ENCODE results near the gene PDE9A.
"Not testable (repeated sequence)": the region's sequence is repeated elsewhere in the genome, so short reads cannot be mapped to it uniquely, and the experiment has no call there.

PDE9A gene

GRCh38 chr21:42624936-42625335, 28.5 kb upstream of the PDE9A start:
- DNase-seq = no peak

- no peak for DNase-seq
Measured at GRCh38 chr21:42626171-42626570, 27.2 kb upstream of the PDE9A start.

GRCh38 chr21:42627527-42628289, 25.7 kb upstream of the PDE9A start:
- no peak for DNase-seq

GRCh38 chr21:42628466-42629061, 24.9 kb upstream of the PDE9A start:
- DNase-seq = not testable (repeated sequence)

GRCh38 chr21:42629933-42630589, 23.4 kb upstream of the PDE9A start:
- DNase-seq = no peak

- DNase-seq = no peak
Measured at GRCh38 chr21:42630626-42631025, 22.8 kb upstream of the PDE9A start.

GRCh38 chr21:42631142-42631541, 22.3 kb upstream of the PDE9A start:
- DNase-seq = no peak

GRCh38 chr21:42632336-42632751, 21.1 kb upstream of the PDE9A start:
- DNase-seq = no peak

GRCh38 chr21:42632771-42633690, 20.4 kb upstream of the PDE9A start:
- DNase-seq = no peak

GRCh38 chr21:42633858-42634257, 19.6 kb upstream of the PDE9A start:
- DNase-seq = no peak

- DNase-seq = no peak
Measured at GRCh38 chr21:42635848-42636519, 17.4 kb upstream of the PDE9A start.

- DNase-seq = peak; percentile 69
Measured at GRCh38 chr21:42636520-42637266, 16.7 kb upstream of the PDE9A start.

- DNase-seq = no peak
Measured at GRCh38 chr21:42637267-42638041, 16.0 kb upstream of the PDE9A start.

GRCh38 chr21:42638266-42638863, 15.1 kb upstream of the PDE9A start:
- no peak for DNase-seq

GRCh38 chr21:42639646-42640152, 13.7 kb upstream of the PDE9A start:
- DNase-seq = no peak

- DNase-seq = no peak
Measured at GRCh38 chr21:42640486-42640885, 12.9 kb upstream of the PDE9A start.

- peak; percentile 9 for DNase-seq
Measured at GRCh38 chr21:42641311-42642218, 11.9 kb upstream of the PDE9A start.

- DNase-seq = no peak
Measured at GRCh38 chr21:42642219-42642745, 11.1 kb upstream of the PDE9A start.

Measured in fibroblast of skin of abdomen (primary cell).